ENCODE results near the gene CFAP45.

Gene CFAP45

GRCh38 chr1:159936273-159936904 lies 36.4 kb upstream of the CFAP45 start:
- peak; percentile 78 to 86 (median 80) for DNase-seq

- no peak for DNase-seq
These were observed 35.8 kb upstream of the CFAP45 start for GRCh38 chr1:159935719-159936272.

GRCh38 chr1:159935305-159935704 lies 35.3 kb upstream of the CFAP45 start:
- DNase-seq = no peak

GRCh38 chr1:159934136-159935039 lies 34.4 kb upstream of the CFAP45 start:
- no peak for DNase-seq

- DNase-seq = no peak
These were observed 33.4 kb upstream of the CFAP45 start for GRCh38 chr1:159933347-159933746.

GRCh38 chr1:159932296-159933285 lies 32.6 kb upstream of the CFAP45 start:
- no peak for DNase-seq

GRCh38 chr1:159931795-159932173 lies 31.8 kb upstream of the CFAP45 start:
- DNase-seq = no peak

GRCh38 chr1:159931101-159931794 lies 31.3 kb upstream of the CFAP45 start:
- DNase-seq = no peak

- no peak for DNase-seq
These were observed 30.7 kb upstream of the CFAP45 start for GRCh38 chr1:159930634-159931033.

- DNase-seq = no peak
These were observed 30.3 kb upstream of the CFAP45 start for GRCh38 chr1:159930216-159930615.

- DNase-seq = no peak
These were observed 29.4 kb upstream of the CFAP45 start for GRCh38 chr1:159929155-159930051.

GRCh38 chr1:159928491-159929050 lies 28.6 kb upstream of the CFAP45 start:
- no peak for DNase-seq

- no peak for DNase-seq
These were observed 28.0 kb upstream of the CFAP45 start for GRCh38 chr1:159927849-159928431.

- no peak for DNase-seq
These were observed 27.4 kb upstream of the CFAP45 start for GRCh38 chr1:159927211-159927848.

GRCh38 chr1:159925719-159926078 lies 25.7 kb upstream of the CFAP45 start:
- no peak for DNase-seq

GRCh38 chr1:159924791-159925718 lies 25.1 kb upstream of the CFAP45 start, which contains the start of gene TAGLN2:
TSS of gene TAGLN2 (minus strand) at chr1:159925507. CDS start at chr1:159920509, 4,998 bp downstream.
- peak; percentile 67 to 84 (median 76) for DNase-seq

GRCh38 chr1:159924025-159924790 lies 24.2 kb upstream of the CFAP45 start:
- DNase-seq = peak in 3 of 4 experiments; percentile 37 to 56 (median 43)

Measured in activated naive CD4-positive, alpha-beta T cell (primary cell).